ENCODE results near the gene ASPHD1. TPM values are rescaled to one million over a fixed set of nuclear protein-coding genes. Genes with fewer than 3 reads are reported as not detected.
A peak's percentile ranks its signal among the peaks of the same experiment; 100 is the strongest.

ASPHD1 gene
- polyA plus RNA-seq, 1 of the 3 experiments (the other 2 are of a cell fraction) = 35.1 TPM

DNA sequence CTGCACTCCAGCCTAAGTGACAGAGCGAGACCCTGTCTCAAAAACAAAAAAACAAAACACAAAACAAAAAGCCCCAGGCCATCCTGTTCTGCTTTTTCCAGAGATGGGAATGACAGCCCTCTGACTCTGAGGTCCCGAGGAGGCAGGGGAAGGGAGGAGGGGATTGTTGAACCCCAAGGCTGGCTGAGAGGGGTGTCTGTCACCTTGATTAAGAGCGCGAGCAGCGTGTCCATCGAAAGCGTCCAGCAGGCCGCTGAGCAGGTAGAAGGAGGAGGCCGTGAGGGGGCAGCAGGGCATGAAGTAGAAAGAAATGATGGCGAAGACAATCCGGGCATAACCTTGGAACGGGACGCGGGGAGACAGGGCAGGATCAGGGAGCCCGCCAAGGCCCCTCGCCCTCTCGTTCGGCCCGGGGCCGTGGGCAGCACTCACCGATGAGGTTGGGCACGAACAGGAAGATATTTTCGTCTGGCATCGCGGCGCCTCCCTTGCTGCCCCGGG, 37.9 kb upstream of the ASPHD1 start:
- POLR2A ChIA-PET = interaction anchor here (1.0 to 1.1 kb wide), 2 partner anchors 16 to 54 kb away, joined by 3 to 4 read pairs; no protein-coding TSS in a partner anchor

DNA sequence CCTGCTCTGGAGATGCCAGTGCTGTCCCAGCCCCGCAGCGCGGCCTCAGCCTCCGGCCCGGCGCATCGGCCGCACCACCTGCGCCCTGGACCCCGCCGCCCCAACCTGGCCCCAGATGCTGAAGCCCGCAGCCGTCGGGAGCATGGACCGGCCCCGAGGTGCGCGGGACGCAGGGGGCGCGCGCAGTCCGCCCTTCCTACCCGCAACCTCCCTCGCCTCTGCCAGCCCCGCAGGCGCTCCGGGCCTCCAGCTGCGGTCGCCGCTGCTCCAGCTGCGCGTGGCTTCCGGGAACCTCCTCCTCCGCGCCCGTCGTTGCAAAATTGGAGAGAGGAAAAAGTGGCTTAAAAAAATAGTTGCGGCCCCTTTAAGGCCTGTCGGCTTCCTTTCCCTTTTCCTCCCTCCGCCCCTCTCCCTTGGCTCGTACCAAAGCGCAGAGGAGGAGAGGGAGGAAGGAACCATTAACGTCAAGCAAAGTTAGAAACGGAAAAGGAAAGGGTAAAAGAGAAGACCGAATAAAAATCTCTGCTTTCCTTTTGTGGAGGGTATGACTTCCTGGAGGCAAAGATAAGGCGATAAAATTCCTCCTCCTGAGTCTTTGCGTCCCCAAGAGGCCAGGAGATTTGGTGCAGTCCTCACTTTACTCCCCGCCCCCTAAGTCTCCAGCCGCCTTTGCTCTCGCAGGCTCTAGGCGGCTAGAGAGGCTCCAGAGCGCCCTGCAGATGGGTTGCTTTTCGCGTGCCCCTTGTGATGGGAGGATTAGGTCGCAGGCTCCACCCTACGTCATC, 37.2 kb upstream of the ASPHD1 start, which contains the start of gene CDIPT:
TSS of gene CDIPT (minus strand) at position 343 of the 785 bp plus-strand sequence. CDS start 369 bp downstream, outside the sequence.
- H3K9me3 ChIP-seq = no peaks in the 10 kb centered on the region
- WGBS (ENCODE audit: low lambda C conversion rate) = under 1% methylated on average over 27 of the region's 57 CpGs
- peak within 1 kb of the TSS; percentile 88 to 95 for H3K27ac ChIP-seq (ENCODE audit: low read depth in 2 of 2, low read length in 1 of 2)
- peaks cover 0 to 17% of the 10 kb centered on the region in 2 experiments; a peak in 1 of 4 replicates for H3K4me1 ChIP-seq (ENCODE audit: control insufficient read depth in 1 of 2, insufficient read depth in 2 of 2, low read depth in 1 of 2, low read length in 1 of 2)
- peak within 1 kb of the TSS; percentile 77 for H2AFZ ChIP-seq (ENCODE audit: low read depth)
- H3K79me2 ChIP-seq (ENCODE audit: insufficient read depth) = peaks cover 18% of the 10 kb centered on the region
- H3F3A ChIP-seq (replicated peaks; ENCODE audit: insufficient read depth) = peaks cover under 1% of the 10 kb centered on the region
- CTCF ChIA-PET = interaction anchor here (0.7 to 3.2 kb wide), 16 partner anchors 8 to 229 kb away, joined by 3 to 13 read pairs (median 5); partner anchors contain the start of genes KIF22, SEZ6L2, TAOK2 and TLCD3B
- H3K36me3 ChIP-seq (replicated peaks in 1 of 2; ENCODE audit: control insufficient read depth in 1 of 2, insufficient read depth in 2 of 2, low read length in 1 of 2) = peaks cover 5 to 14% of the 10 kb centered on the region in 2 experiments
- no peaks in the 10 kb centered on the region for H3K27me3 ChIP-seq (ENCODE audit: insufficient read depth)
- H3K9ac ChIP-seq = peak within 1 kb of the TSS; percentile 79
- DNase-seq = peak; percentile 94
- H4K20me1 ChIP-seq (ENCODE audit: insufficient read depth) = no peaks in the 10 kb centered on the region
- peak within 1 kb of the TSS; percentile 81 to 90 for H3K4me3 ChIP-seq (ENCODE audit: low read depth in 2 of 2, low read length in 1 of 2)
- no peaks in the 10 kb centered on the region for H3K9me2 ChIP-seq
- POLR2A ChIA-PET = interaction anchor here (1.0 to 1.1 kb wide), 3 partner anchors 15 to 55 kb away, joined by 3 to 7 read pairs (median 4); partner anchors contain the start of gene PAGR1
- peak within 1 kb of the TSS; percentile 98 for H3K4me2 ChIP-seq
- TF ChIP-seq, protein P1, sequence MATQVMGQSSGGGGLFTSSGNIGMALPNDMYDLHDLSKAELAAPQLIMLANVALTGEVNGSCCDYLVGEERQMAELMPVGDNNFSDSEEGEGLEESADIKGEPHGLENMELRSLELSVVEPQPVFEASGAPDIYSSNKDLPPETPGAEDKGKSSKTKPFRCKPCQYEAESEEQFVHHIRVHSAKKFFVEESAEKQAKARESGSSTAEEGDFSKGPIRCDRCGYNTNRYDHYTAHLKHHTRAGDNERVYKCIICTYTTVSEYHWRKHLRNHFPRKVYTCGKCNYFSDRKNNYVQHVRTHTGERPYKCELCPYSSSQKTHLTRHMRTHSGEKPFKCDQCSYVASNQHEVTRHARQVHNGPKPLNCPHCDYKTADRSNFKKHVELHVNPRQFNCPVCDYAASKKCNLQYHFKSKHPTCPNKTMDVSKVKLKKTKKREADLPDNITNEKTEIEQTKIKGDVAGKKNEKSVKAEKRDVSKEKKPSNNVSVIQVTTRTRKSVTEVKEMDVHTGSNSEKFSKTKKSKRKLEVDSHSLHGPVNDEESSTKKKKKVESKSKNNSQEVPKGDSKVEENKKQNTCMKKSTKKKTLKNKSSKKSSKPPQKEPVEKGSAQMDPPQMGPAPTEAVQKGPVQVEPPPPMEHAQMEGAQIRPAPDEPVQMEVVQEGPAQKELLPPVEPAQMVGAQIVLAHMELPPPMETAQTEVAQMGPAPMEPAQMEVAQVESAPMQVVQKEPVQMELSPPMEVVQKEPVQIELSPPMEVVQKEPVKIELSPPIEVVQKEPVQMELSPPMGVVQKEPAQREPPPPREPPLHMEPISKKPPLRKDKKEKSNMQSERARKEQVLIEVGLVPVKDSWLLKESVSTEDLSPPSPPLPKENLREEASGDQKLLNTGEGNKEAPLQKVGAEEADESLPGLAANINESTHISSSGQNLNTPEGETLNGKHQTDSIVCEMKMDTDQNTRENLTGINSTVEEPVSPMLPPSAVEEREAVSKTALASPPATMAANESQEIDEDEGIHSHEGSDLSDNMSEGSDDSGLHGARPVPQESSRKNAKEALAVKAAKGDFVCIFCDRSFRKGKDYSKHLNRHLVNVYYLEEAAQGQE (IDR thresholded peaks at IDR 0.05; ENCODE audit: low read depth, low read length) = peak; percentile 34; the same call in 1 of the 2 replicates
- peak; percentile 73 for TF ChIP-seq CHD2 (IDR thresholded peaks at IDR 0.05; ENCODE audit: low read length, partially characterized antibody)
- TF ChIP-seq, protein P2, sequence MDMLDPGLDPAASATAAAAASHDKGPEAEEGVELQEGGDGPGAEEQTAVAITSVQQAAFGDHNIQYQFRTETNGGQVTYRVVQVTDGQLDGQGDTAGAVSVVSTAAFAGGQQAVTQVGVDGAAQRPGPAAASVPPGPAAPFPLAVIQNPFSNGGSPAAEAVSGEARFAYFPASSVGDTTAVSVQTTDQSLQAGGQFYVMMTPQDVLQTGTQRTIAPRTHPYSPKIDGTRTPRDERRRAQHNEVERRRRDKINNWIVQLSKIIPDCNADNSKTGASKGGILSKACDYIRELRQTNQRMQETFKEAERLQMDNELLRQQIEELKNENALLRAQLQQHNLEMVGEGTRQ (IDR thresholded peaks at IDR 0.05; ENCODE audit: borderline replicate concordance, low read depth, low read length) = no peak
- TF ChIP-seq, protein P3, sequence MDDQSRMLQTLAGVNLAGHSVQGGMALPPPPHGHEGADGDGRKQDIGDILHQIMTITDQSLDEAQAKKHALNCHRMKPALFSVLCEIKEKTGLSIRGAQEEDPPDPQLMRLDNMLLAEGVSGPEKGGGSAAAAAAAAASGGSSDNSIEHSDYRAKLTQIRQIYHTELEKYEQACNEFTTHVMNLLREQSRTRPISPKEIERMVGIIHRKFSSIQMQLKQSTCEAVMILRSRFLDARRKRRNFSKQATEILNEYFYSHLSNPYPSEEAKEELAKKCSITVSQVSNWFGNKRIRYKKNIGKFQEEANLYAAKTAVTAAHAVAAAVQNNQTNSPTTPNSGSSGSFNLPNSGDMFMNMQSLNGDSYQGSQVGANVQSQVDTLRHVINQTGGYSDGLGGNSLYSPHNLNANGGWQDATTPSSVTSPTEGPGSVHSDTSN (IDR thresholded peaks at IDR 0.05) = no peak
- peak; percentile 63; the same call in 1 of the 2 replicates for TF ChIP-seq TAF1 (IDR thresholded peaks at IDR 0.05; ENCODE audit: borderline replicate concordance, low read depth, low read length)
- TF ChIP-seq RXRA (IDR thresholded peaks at IDR 0.05; ENCODE audit: borderline replicate concordance, low read depth) = no peak
- no peak for TF ChIP-seq TEAD4 (IDR thresholded peaks at IDR 0.05; ENCODE audit: borderline replicate concordance, insufficient read depth)
- TF ChIP-seq, protein P4, sequence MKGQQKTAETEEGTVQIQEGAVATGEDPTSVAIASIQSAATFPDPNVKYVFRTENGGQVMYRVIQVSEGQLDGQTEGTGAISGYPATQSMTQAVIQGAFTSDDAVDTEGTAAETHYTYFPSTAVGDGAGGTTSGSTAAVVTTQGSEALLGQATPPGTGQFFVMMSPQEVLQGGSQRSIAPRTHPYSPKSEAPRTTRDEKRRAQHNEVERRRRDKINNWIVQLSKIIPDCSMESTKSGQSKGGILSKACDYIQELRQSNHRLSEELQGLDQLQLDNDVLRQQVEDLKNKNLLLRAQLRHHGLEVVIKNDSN (IDR thresholded peaks at IDR 0.05; ENCODE audit: borderline replicate concordance, low read depth) = no peak
- TF ChIP-seq FOXJ3 (CRISPR knock-in tag; IDR thresholded peaks at IDR 0.05) = no peak
- peak; percentile 55; the same call in 1 of the 2 replicates for TF ChIP-seq RCOR1 (IDR thresholded peaks at IDR 0.05; ENCODE audit: low read length)
- 0 out of 2 replicates have a peak, but pooled peaks have one; percentile 8 for TF ChIP-seq NRF1 (IDR thresholded peaks at IDR 0.05; ENCODE audit: low read depth, low read length)
- no peak for TF ChIP-seq MEF2A (IDR thresholded peaks at IDR 0.05; ENCODE audit: borderline replicate concordance, low read depth)
- TF ChIP-seq POLR2AphosphoS5 (IDR thresholded peaks at IDR 0.05; ENCODE audit: low read depth, low read length) = no peak
- peak; percentile 60 for TF ChIP-seq ELF1 (IDR thresholded peaks at IDR 0.05)
- TF ChIP-seq FOXM1 (IDR thresholded peaks at IDR 0.05; ENCODE audit: low read depth) = no peak

More for the DNA sequence above, 37.9 kb upstream of the ASPHD1 start:
- Histone ChIP-seq H3F3A (replicated peaks; ENCODE audit: insufficient read depth) (peaks cover 4% of the 10 kb centered on the region), H3K27me3 (ENCODE audit: insufficient read depth) (no peaks in the 10 kb centered on the region), H4K20me1 (ENCODE audit: insufficient read depth) (no peaks in the 10 kb centered on the region), H3K9me3 (no peaks in the 10 kb centered on the region), H3K9ac (peak overlapping the region; percentile 79), H2AFZ (ENCODE audit: low read depth) (peak overlapping the region; percentile 77), H3K79me2 (ENCODE audit: insufficient read depth) (peaks cover 18% of the 10 kb centered on the region), H3K9me2 (no peaks in the 10 kb centered on the region), H3K4me1 (ENCODE audit: control insufficient read depth in 1 of 2, insufficient read depth in 2 of 2, low read depth in 1 of 2, low read length in 1 of 2) (peaks cover 0 to 17% of the 10 kb centered on the region in 2 experiments; a peak in 1 of 4 replicates), H3K36me3 (replicated peaks in 1 of 2; ENCODE audit: control insufficient read depth in 1 of 2, insufficient read depth in 2 of 2, low read length in 1 of 2) (peaks cover 5 to 14% of the 10 kb centered on the region in 2 experiments), H3K4me2 (peak overlapping the region; percentile 98), H3K4me3 (ENCODE audit: low read depth in 2 of 2, low read length in 1 of 2) (peak overlapping the region; percentile 81 to 90), H3K27ac (ENCODE audit: low read depth in 2 of 2, low read length in 1 of 2) (peak overlapping the region; percentile 88 to 95; a peak in 3 of 4 replicates)
- TF ChIP-seq SMC3 (IDR thresholded peaks at IDR 0.05; ENCODE audit: low read depth, low read length) (peak; percentile 26; the same call in 1 of the 2 replicates), SIN3A (IDR thresholded peaks at IDR 0.05; ENCODE audit: borderline replicate concordance, low read depth, low read length) (0 out of 2 replicates have a peak, but pooled peaks have one; percentile 8), YY1 (IDR thresholded peaks at IDR 0.05; ENCODE audit: low read depth) (no peak), RAD21 (IDR thresholded peaks at IDR 0.05; ENCODE audit: low read length) (peak; percentile 34), MXI1 (IDR thresholded peaks at IDR 0.05; ENCODE audit: low read depth, low read length) (no peak)
- TF ChIP-seq, protein P5, sequence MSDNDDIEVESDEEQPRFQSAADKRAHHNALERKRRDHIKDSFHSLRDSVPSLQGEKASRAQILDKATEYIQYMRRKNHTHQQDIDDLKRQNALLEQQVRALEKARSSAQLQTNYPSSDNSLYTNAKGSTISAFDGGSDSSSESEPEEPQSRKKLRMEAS (IDR thresholded peaks at IDR 0.05; ENCODE audit: low read depth) = peak; percentile 34; the same call in 1 of the 2 replicates
- peak; percentile 63 for DNase-seq
- 7% methylated on average over 9 of the region's 27 CpGs for WGBS (ENCODE audit: low lambda C conversion rate)
- CTCF ChIA-PET = interaction anchor here (0.7 to 3.2 kb wide), 11 partner anchors 12 to 170 kb away, joined by 3 to 13 read pairs (median 5); partner anchors contain the start of genes KIF22, SEZ6L2 and TLCD3B

All from SK-N-SH (cell line).